ENCODE results near the gene TUNAR. TPM values are rescaled to one million over a fixed set of nuclear protein-coding genes. Genes with fewer than 3 reads are reported as not detected.

TUNAR gene
- total RNA-seq, 1 donor from 2014 or later, result not detected

DNA sequence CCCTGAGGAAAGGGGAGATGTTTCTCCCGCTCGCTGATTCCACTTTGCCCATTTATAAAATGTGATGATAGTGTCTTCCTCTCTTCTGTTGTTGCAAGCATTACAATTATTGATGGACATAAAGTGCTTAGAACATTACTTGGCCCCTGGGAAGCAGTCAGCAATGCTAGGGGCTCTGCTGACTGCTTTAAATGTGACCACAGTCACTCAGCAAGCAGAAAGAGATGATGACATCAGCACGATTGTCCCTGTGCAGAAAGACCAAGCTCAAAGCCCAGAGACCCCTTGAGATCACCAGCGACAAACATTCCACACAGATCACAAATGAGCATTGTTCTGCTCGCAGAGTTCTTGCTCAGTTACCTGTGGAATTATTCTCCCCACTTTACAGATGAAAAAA, 26.5 kb downstream of the TUNAR start:
- H3K4me3 Mint-ChIP-seq (ENCODE audit: low read depth), result no peak overlapping the region
- H3K4me1 Mint-ChIP-seq (ENCODE audit: low read depth), result no peaks in the 10 kb centered on the region
- intact Hi-C loops (cut with micrococcal nuclease), result no loop called here
- H3K9me3 Mint-ChIP-seq, result no peaks in the 10 kb centered on the region
- no peak overlapping the region for H3K27ac Mint-ChIP-seq
- no peaks in the 10 kb centered on the region for H3K36me3 Mint-ChIP-seq (ENCODE audit: low read depth)
- no peak for DNase-seq (ENCODE audit: low spot score)
- peaks cover 7% of the 10 kb centered on the region for H3K27me3 Mint-ChIP-seq (ENCODE audit: low read depth)

DNA sequence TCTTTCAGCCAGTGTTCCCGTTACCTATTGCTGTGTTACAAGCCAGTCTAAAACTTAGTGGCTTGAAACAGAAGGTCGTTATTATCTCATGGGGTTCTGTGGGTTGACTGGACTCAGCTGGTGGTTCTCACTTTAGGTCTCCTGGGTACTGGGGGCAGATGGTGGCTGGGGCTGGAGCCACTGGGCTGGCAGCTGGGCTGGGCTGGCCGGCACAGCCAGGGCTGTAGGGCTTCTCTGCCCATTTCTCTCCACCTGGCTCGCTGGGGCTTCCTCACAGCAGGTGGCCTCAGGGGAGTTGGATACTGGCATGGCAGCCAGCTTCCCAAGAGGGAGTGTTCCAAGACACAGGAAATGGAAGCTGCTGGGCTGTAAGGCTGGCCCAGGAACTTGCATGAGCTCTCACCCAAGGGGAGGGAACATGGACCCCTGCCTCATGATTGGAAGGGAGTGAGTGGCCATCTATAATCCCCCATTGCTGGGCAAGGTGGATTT, 27.0 kb downstream of the TUNAR start:
- H3K4me1 Mint-ChIP-seq (ENCODE audit: low read depth), result no peaks in the 10 kb centered on the region
- H3K9me3 Mint-ChIP-seq, result no peaks in the 10 kb centered on the region
- DNase-seq (ENCODE audit: low spot score), result no peak
- no peaks in the 10 kb centered on the region for H3K36me3 Mint-ChIP-seq (ENCODE audit: low read depth)
- intact Hi-C loops (cut with micrococcal nuclease), result no loop called here
- H3K27me3 Mint-ChIP-seq (ENCODE audit: low read depth), result peaks cover 5% of the 10 kb centered on the region
- H3K4me3 Mint-ChIP-seq (ENCODE audit: low read depth), result no peak overlapping the region
- H3K27ac Mint-ChIP-seq, result no peak overlapping the region

DNA sequence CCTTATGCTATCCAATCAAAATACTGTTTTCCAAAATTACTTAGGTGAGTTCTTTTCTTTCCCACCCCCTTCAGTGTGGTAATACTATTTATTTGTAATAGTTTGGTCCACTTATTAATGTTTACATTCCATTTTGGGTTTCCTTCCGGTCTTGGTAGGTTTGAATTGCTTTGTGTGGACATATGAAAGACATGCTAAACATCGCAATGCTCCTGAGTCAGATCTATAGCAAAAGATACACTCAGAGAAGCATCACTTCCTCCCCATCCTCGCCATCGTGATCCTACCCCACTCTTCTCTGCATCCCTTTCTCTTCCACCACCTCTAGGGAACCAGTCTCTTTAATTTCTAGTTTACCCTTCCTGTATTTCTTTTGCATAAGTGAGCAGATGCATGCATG, 30.0 kb downstream of the TUNAR start:
- DNase-seq (ENCODE audit: low spot score), result no peak
- Mint-ChIP-seq H3K9me3 (no peaks in the 10 kb centered on the region), H3K27ac (no peak overlapping the region), H3K36me3 (ENCODE audit: low read depth) (no peaks in the 10 kb centered on the region), H3K4me1 (ENCODE audit: low read depth) (no peaks in the 10 kb centered on the region), H3K4me3 (ENCODE audit: low read depth) (no peak overlapping the region), H3K27me3 (ENCODE audit: low read depth) (peaks cover 5% of the 10 kb centered on the region)
- intact Hi-C loops (cut with micrococcal nuclease), result no loop called here

DNA sequence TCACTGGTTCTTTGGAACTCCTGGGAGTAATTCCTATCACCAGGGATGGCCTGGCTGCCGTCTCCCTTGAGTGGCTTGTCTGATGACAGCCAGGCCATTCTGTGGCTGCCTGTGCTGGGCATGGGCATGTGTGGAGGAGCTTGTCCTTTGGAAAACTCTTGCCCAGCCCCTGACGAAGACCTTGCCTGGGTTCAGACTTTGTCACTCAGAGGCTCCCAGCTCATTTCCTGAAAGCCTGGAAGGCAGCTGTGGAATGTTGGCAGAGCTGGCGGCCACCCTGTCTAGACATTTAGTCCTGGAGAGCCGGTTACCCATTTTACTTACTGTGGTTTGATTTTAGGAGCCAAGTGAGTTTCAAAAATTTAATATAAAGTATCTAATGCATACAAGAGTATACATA, 34.0 kb downstream of the TUNAR start:
- Mint-ChIP-seq H3K9me3 (no peaks in the 10 kb centered on the region), H3K27me3 (ENCODE audit: low read depth) (no peaks in the 10 kb centered on the region)
- intact Hi-C loops (cut with micrococcal nuclease), result no loop called here

DNA sequence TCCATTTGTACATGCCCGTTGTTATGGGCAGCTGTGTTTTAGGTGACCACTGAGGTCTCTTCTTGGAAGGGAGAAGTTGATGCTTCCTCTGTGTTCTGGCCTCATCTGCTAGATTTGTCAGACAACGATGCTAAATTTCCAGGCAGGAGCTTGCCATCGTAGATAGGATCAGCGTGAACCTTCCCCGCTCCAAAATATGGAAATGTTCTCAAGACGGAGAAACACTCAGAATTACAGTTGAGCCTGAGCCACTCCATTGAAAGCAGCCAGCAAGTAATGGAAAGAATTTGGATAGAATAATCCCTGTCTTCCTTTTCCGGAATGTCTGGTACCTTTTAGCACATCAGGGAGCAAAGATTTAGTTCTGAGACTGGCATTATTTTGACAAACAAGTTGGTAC, 34.8 kb downstream of the TUNAR start:
- intact Hi-C loops (cut with micrococcal nuclease), result no loop called here
- Mint-ChIP-seq H3K4me1 (ENCODE audit: low read depth) (no peaks in the 10 kb centered on the region), H3K9me3 (no peaks in the 10 kb centered on the region), H3K4me3 (ENCODE audit: low read depth) (no peak overlapping the region), H3K27me3 (ENCODE audit: low read depth) (no peaks in the 10 kb centered on the region), H3K36me3 (ENCODE audit: low read depth) (no peaks in the 10 kb centered on the region), H3K27ac (no peak overlapping the region)
- no peak for DNase-seq (ENCODE audit: low spot score)

More for the DNA sequence above, 34.0 kb downstream of the TUNAR start:
- H3K4me3 Mint-ChIP-seq (ENCODE audit: low read depth), result no peak overlapping the region
- no peak overlapping the region for H3K27ac Mint-ChIP-seq
- DNase-seq (ENCODE audit: low spot score), result no peak
- H3K36me3 Mint-ChIP-seq (ENCODE audit: low read depth), result no peaks in the 10 kb centered on the region
- H3K4me1 Mint-ChIP-seq (ENCODE audit: low read depth), result no peaks in the 10 kb centered on the region

DNA sequence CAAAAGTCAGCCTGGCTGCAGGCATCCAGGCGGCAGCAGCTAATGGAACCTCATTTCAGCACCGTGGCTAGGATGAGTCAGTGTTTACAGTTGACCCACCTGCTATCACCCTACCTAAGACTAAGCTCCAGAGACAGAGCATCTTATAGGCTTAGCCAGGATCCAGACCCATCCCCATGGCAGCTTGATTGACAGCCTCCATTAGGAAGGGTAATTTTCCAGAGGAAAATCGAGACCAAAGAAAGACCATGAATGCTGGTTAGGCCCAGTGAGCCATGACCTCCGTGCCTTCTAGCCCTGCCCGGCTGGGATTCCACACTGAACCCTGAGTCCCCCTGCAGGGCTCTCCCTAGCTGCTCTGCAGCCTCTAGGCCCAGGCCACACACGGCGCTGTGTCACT, 38.7 kb downstream of the TUNAR start:
- H3K36me3 Mint-ChIP-seq (ENCODE audit: low read depth), result no peaks in the 10 kb centered on the region
- no peaks in the 10 kb centered on the region for H3K4me1 Mint-ChIP-seq (ENCODE audit: low read depth)
- H3K9me3 Mint-ChIP-seq, result no peaks in the 10 kb centered on the region
- H3K27me3 Mint-ChIP-seq (ENCODE audit: low read depth), result peaks cover 3% of the 10 kb centered on the region
- intact Hi-C loops (cut with micrococcal nuclease), result no loop called here
- no peak overlapping the region for H3K27ac Mint-ChIP-seq
- DNase-seq (ENCODE audit: low spot score), result no peak
- no peak overlapping the region for H3K4me3 Mint-ChIP-seq (ENCODE audit: low read depth)

DNA sequence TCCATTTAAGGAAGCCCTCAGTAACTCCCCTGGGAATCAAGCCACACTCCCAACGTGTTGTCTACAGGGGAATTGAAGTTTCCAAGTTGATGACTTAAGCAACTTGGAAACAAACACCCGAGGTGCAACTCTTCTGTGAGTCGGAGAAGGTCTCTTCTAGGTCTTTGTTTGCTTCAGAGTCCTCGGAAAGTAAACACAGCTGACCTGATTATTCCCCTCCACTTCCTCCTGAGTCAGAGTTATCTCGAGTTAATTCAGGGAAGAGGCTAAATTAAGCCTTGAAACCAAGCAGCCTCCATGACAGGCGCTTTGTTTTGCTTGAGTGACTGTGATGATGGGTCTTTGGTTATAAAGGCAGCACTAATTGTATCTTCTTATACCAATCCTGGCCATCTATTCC, 41.8 kb downstream of the TUNAR start:
- no peaks in the 10 kb centered on the region for H3K36me3 Mint-ChIP-seq (ENCODE audit: low read depth)
- H3K27me3 Mint-ChIP-seq (ENCODE audit: low read depth), result peaks cover 3% of the 10 kb centered on the region

DNA sequence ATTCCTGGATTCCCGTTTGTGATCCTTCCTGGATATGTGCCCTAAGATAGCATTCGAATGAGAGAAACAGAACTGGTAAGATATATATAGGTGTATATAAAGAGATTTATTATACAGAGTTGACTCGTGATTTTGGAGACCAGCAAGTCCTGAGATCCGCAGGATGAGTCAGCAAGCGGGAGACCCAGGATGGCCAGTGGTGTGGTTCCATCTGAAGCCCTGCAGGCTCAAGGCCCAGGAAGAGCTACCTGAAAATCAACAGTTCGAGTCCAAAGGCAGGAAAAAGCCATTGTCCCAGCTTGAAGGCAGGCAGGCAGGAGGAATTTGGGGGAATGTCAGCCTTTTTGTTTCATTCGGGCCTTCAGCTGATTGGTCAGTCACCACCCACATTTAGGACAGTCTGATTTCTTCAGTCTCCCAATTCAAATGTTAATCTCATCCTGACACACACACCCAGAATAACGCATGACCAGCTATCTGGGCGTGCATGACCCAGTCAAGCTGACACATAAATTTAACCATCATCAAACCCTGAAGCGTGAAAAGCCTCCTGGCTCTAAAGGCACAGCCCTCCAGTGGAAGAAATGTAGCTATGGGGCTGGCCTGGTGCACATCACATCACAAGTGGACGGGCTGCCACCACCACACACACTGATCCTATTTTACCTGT, 44.3 kb downstream of the TUNAR start:
- no peak overlapping the region for H3K4me3 Mint-ChIP-seq (ENCODE audit: low read depth)
- no peak for DNase-seq (ENCODE audit: low spot score)
- intact Hi-C loops (cut with micrococcal nuclease), result no loop called here
- no peaks in the 10 kb centered on the region for H3K4me1 Mint-ChIP-seq (ENCODE audit: low read depth)
- no peaks in the 10 kb centered on the region for H3K36me3 Mint-ChIP-seq (ENCODE audit: low read depth)
- H3K27ac Mint-ChIP-seq, result no peak overlapping the region
- H3K9me3 Mint-ChIP-seq, result no peaks in the 10 kb centered on the region
- peaks cover 3% of the 10 kb centered on the region for H3K27me3 Mint-ChIP-seq (ENCODE audit: low read depth)

More for the DNA sequence above, 41.8 kb downstream of the TUNAR start:
- intact Hi-C loops (cut with micrococcal nuclease), result no loop called here
- Mint-ChIP-seq H3K4me3 (ENCODE audit: low read depth) (no peak overlapping the region), H3K27ac (no peak overlapping the region), H3K4me1 (ENCODE audit: low read depth) (no peaks in the 10 kb centered on the region), H3K9me3 (no peaks in the 10 kb centered on the region)
- DNase-seq (ENCODE audit: low spot score), result no peak

DNA sequence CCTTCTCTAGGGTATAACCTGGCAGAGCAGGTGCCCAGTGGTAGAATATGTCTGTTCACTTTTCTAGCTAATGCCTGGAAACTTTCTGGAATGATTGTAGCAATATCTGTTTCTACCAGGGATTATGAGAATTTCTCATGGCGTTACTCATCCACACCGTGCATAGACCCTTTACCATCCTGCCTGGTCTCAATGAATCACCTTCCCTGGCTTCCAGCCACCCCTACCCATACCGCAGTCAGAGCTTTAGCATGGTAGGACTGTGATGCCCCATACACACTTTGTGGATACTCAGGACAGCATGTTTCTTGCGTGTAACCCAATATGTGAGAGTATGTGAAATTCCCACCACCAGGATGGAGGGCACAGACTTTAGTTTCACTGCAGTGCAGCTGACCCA, 45.4 kb downstream of the TUNAR start:
- H3K4me3 Mint-ChIP-seq (ENCODE audit: low read depth), result no peak overlapping the region
- no peak overlapping the region for H3K27ac Mint-ChIP-seq
- intact Hi-C loops (cut with micrococcal nuclease), result no loop called here
- H3K9me3 Mint-ChIP-seq, result no peaks in the 10 kb centered on the region
- H3K4me1 Mint-ChIP-seq (ENCODE audit: low read depth), result no peaks in the 10 kb centered on the region
- no peaks in the 10 kb centered on the region for H3K36me3 Mint-ChIP-seq (ENCODE audit: low read depth)
- H3K27me3 Mint-ChIP-seq (ENCODE audit: low read depth), result peaks cover 3% of the 10 kb centered on the region
- DNase-seq (ENCODE audit: low spot score), result no peak

DNA sequence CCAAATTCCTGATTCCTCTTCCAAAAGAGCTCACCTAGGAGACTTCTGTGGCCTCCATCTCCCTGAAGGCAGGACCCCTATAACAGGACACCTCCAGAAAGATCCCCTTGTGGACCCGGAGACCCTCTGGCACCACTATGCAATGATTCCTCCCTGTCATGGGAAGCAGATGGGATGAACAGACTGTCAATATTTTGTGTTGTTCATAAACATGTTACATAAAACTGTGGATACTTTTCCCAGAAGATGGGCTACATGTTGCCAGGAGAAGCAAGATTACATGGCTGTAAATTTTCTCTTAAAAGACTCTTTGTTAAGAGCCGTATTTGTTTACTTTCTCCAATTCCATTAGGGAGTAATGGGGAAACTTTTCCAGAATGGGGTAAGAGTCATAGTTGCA, 52.1 kb downstream of the TUNAR start:
- no peaks in the 10 kb centered on the region for H3K27me3 Mint-ChIP-seq (ENCODE audit: low read depth)
- no peaks in the 10 kb centered on the region for H3K9me3 Mint-ChIP-seq
- H3K4me1 Mint-ChIP-seq (ENCODE audit: low read depth), result no peaks in the 10 kb centered on the region
- H3K36me3 Mint-ChIP-seq (ENCODE audit: low read depth), result no peaks in the 10 kb centered on the region
- H3K4me3 Mint-ChIP-seq (ENCODE audit: low read depth), result no peak overlapping the region
- no peak overlapping the region for H3K27ac Mint-ChIP-seq
- DNase-seq (ENCODE audit: low spot score), result no peak
- intact Hi-C loops (cut with micrococcal nuclease), result no loop called here

DNA sequence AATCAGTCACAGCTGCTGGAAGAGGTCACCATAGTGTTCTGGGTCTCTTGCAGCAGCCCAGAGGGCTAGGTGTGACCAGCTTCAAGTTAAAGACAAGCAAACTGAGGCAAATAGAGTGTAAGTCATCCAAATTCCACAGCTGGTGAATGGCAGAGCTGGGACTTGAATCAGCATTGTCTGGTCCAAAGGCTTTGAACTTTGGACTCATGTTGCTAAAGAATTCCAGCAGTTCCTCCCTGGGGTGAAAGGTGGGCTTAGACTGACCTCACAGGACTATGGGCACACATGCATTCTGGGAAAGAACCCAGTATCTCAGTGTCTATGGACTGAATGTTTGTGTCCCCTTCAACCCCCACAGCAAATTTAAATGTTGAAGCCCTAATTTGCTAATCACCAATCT, 54.8 kb downstream of the TUNAR start:
- H3K4me1 Mint-ChIP-seq (ENCODE audit: low read depth), result no peaks in the 10 kb centered on the region
- no peak for DNase-seq (ENCODE audit: low spot score)
- H3K4me3 Mint-ChIP-seq (ENCODE audit: low read depth), result no peak overlapping the region
- intact Hi-C loops (cut with micrococcal nuclease), result no loop called here
- H3K9me3 Mint-ChIP-seq, result no peaks in the 10 kb centered on the region
- no peaks in the 10 kb centered on the region for H3K36me3 Mint-ChIP-seq (ENCODE audit: low read depth)
- H3K27ac Mint-ChIP-seq, result no peak overlapping the region
- H3K27me3 Mint-ChIP-seq (ENCODE audit: low read depth), result no peaks in the 10 kb centered on the region

DNA sequence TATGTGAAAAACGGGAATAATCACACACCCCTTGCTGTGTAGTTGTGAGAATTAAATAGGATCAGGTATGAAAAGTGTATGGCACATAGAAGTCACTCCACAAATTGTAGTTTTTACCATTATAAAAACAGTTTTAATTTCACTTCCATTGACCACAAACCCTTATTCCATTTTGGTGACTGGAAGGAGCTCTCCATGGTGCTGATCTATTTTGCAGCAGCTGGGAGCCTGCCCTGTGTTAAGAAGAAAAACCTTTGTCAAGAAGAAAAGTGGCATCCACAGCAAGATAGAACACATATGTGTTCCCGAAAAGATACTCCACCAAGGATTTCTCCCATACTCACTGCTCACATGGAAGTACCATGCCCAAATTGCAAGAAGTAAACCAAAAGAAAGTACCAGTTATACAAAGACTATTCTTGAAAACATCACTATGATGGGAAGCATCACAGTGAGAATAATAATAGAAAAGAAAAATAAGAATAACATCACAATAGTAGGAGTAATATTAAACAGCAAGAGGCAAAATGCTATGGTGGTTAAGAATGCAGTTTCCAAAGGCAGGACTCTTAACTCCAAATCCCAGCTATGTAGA, 58.7 kb downstream of the TUNAR start:
- H3K27me3 Mint-ChIP-seq (ENCODE audit: low read depth), result no peaks in the 10 kb centered on the region
- H3K4me3 Mint-ChIP-seq (ENCODE audit: low read depth), result no peak overlapping the region
- H3K4me1 Mint-ChIP-seq (ENCODE audit: low read depth), result no peaks in the 10 kb centered on the region
- H3K27ac Mint-ChIP-seq, result no peak overlapping the region
- no peaks in the 10 kb centered on the region for H3K36me3 Mint-ChIP-seq (ENCODE audit: low read depth)
- no peaks in the 10 kb centered on the region for H3K9me3 Mint-ChIP-seq
- intact Hi-C loops (cut with micrococcal nuclease), result no loop called here
- DNase-seq (ENCODE audit: low spot score), result no peak

DNA sequence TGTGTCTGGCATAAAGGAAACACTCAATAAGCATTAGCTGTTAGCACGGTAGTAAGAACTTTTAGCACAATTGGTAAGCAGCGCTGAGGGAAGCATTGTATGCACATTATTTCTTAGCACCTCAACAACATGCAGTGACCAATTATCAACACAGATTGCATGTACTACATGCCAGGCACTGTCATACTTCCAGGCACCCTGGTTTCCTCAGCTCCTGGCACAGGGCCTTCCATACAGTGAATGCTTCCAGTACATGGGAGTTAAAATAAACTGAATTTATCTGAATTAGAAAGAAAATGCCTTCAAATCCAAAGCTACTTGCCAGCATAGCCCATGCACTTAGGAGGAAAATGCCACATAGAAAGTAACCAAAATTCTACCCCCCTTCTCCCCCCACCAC, 59.4 kb downstream of the TUNAR start:
- no peaks in the 10 kb centered on the region for H3K27me3 Mint-ChIP-seq (ENCODE audit: low read depth)
- no peaks in the 10 kb centered on the region for H3K9me3 Mint-ChIP-seq
- H3K36me3 Mint-ChIP-seq (ENCODE audit: low read depth), result no peaks in the 10 kb centered on the region
- no peak overlapping the region for H3K4me3 Mint-ChIP-seq (ENCODE audit: low read depth)
- DNase-seq (ENCODE audit: low spot score), result no peak
- H3K4me1 Mint-ChIP-seq (ENCODE audit: low read depth), result no peaks in the 10 kb centered on the region
- intact Hi-C loops (cut with micrococcal nuclease), result no loop called here
- H3K27ac Mint-ChIP-seq, result no peak overlapping the region
